Measurements from ENCODE around the gene SAA4.
"Not testable (repeated sequence)": the region's sequence is repeated elsewhere in the genome, so short reads cannot be mapped to it uniquely, and the experiment has no call there.

SAA4 gene

GRCh38 chr11:18203723-18204122 is 32.9 kb downstream of the SAA4 start:
- Histone ChIP-seq H3K9ac (ENCODE audit: low read length) (no peak overlapping the region), H3K4me1 (ENCODE audit: control insufficient read depth, insufficient read depth, low read length) (no peaks in the 10 kb centered on the region), H3K27ac (ENCODE audit: low read depth, low read length) (no peak overlapping the region), H3K36me3 (ENCODE audit: control insufficient read depth, insufficient read depth, low read length) (no peaks in the 10 kb centered on the region), H3K27me3 (ENCODE audit: control insufficient read depth, insufficient read depth, low read length) (peaks cover 3% of the 10 kb centered on the region), H3K4me3 (ENCODE audit: low read length) (no peak overlapping the region)

GRCh38 chr11:18197738-18198137 is 38.9 kb downstream of the SAA4 start:
- H3K36me3 ChIP-seq (ENCODE audit: control insufficient read depth, insufficient read depth, low read length); H3K27me3 ChIP-seq (ENCODE audit: control insufficient read depth, insufficient read depth, low read length); H3K27ac ChIP-seq (ENCODE audit: low read depth, low read length); H3K4me3 ChIP-seq (ENCODE audit: low read length); H3K4me1 ChIP-seq (ENCODE audit: control insufficient read depth, insufficient read depth, low read length); H3K9ac ChIP-seq (ENCODE audit: low read length): not testable (repeated sequence)

GRCh38 chr11:18196532-18196931 is 40.1 kb downstream of the SAA4 start:
- no peak overlapping the region for H3K4me3 ChIP-seq (ENCODE audit: low read length)
- no peak overlapping the region for H3K9ac ChIP-seq (ENCODE audit: low read length)
- no peak overlapping the region for H3K27ac ChIP-seq (ENCODE audit: low read depth, low read length)
- no peaks in the 10 kb centered on the region for H3K27me3 ChIP-seq (ENCODE audit: control insufficient read depth, insufficient read depth, low read length)
- H3K4me1 ChIP-seq (ENCODE audit: control insufficient read depth, insufficient read depth, low read length) = no peaks in the 10 kb centered on the region
- H3K36me3 ChIP-seq (ENCODE audit: control insufficient read depth, insufficient read depth, low read length) = no peaks in the 10 kb centered on the region

- H3K27me3 ChIP-seq (ENCODE audit: control insufficient read depth, insufficient read depth, low read length) = no peaks in the 10 kb centered on the region
- H3K27ac ChIP-seq (ENCODE audit: low read depth, low read length) = no peak overlapping the region
- H3K36me3 ChIP-seq (ENCODE audit: control insufficient read depth, insufficient read depth, low read length) = no peaks in the 10 kb centered on the region
- no peak overlapping the region for H3K9ac ChIP-seq (ENCODE audit: low read length)
- no peaks in the 10 kb centered on the region for H3K4me1 ChIP-seq (ENCODE audit: control insufficient read depth, insufficient read depth, low read length)
- H3K4me3 ChIP-seq (ENCODE audit: low read length) = no peak overlapping the region
Measured at GRCh38 chr11:18193010-18193409, 43.6 kb downstream of the SAA4 start.

- no peak overlapping the region for H3K4me3 ChIP-seq (ENCODE audit: low read length)
- H3K27ac ChIP-seq (ENCODE audit: low read depth, low read length) = no peak overlapping the region
- no peak overlapping the region for H3K9ac ChIP-seq (ENCODE audit: low read length)
- H3K27me3 ChIP-seq (ENCODE audit: control insufficient read depth, insufficient read depth, low read length) = no peaks in the 10 kb centered on the region
- no peaks in the 10 kb centered on the region for H3K36me3 ChIP-seq (ENCODE audit: control insufficient read depth, insufficient read depth, low read length)
- H3K4me1 ChIP-seq (ENCODE audit: control insufficient read depth, insufficient read depth, low read length) = no peaks in the 10 kb centered on the region
Measured at GRCh38 chr11:18191376-18191775, 45.2 kb downstream of the SAA4 start.

- H3K27me3 ChIP-seq (ENCODE audit: control insufficient read depth, insufficient read depth, low read length); H3K36me3 ChIP-seq (ENCODE audit: control insufficient read depth, insufficient read depth, low read length); H3K4me1 ChIP-seq (ENCODE audit: control insufficient read depth, insufficient read depth, low read length); H3K4me3 ChIP-seq (ENCODE audit: low read length); H3K27ac ChIP-seq (ENCODE audit: low read depth, low read length); H3K9ac ChIP-seq (ENCODE audit: low read length): not testable (repeated sequence)
Measured at GRCh38 chr11:18189476-18190245, 46.9 kb downstream of the SAA4 start.

- no peaks in the 10 kb centered on the region for H3K36me3 ChIP-seq (ENCODE audit: control insufficient read depth, insufficient read depth, low read length)
- no peak overlapping the region for H3K4me3 ChIP-seq (ENCODE audit: low read length)
- H3K4me1 ChIP-seq (ENCODE audit: control insufficient read depth, insufficient read depth, low read length) = no peaks in the 10 kb centered on the region
- H3K27ac ChIP-seq (ENCODE audit: low read depth, low read length) = no peak overlapping the region
- no peak overlapping the region for H3K9ac ChIP-seq (ENCODE audit: low read length)
- no peaks in the 10 kb centered on the region for H3K27me3 ChIP-seq (ENCODE audit: control insufficient read depth, insufficient read depth, low read length)
Measured at GRCh38 chr11:18188796-18189195, 47.8 kb downstream of the SAA4 start.
